Activated naive CD4-positive, alpha-beta T cell treated with anti-CD3 and anti-CD28 coated beads for 36 hours (primary cell): Measurements from ENCODE around the gene WDPCP. TPM values are rescaled to one million over a fixed set of nuclear protein-coding genes. Genes with fewer than 3 reads are reported as not detected.
"Not testable (repeated sequence)": the region's sequence is repeated elsewhere in the genome, so short reads cannot be mapped to it uniquely, and the experiment has no call there.

Experiments used
- CTCF ChIA-PET: fragments of 350-600 bp; sonication (Branson Sonifier 250); formaldehyde crosslinking; loops from one replicate; lab custom pipeline; 2021; ENCODE audit warnings: antibody characterized with exemption; lab: Charles Lee
- DNase-seq: peaks from one replicate; pipeline ENCODE4 v3.0.0-alpha.2; 2020
- H3K27ac Mint-ChIP-seq: one replicate; pipeline ENCODE4 v1.8.0; 2021; ENCODE audit warnings: mild to moderate bottlenecking, mixed read lengths
- H3K27me3 Mint-ChIP-seq: one replicate; pipeline ENCODE4 v1.8.0; 2021; ENCODE audit warnings: low read depth, mixed read lengths
- H3K36me3 Mint-ChIP-seq: one replicate; pipeline ENCODE4 v1.8.0; 2021; ENCODE audit warnings: low read depth, mixed read lengths
- H3K4me1 Mint-ChIP-seq: one replicate; pipeline ENCODE4 v1.8.0; 2021; ENCODE audit warnings: low read depth, mixed read lengths
- H3K4me3 Mint-ChIP-seq: one replicate; pipeline ENCODE4 v1.8.0; 2021; ENCODE audit warnings: mild to moderate bottlenecking, moderate library complexity, mixed read lengths
- H3K9me3 Mint-ChIP-seq: one replicate; pipeline ENCODE4 v1.8.0; 2021; ENCODE audit warnings: mixed read lengths
- intact Hi-C: fragments of 100-400 bp; cut with micrococcal nuclease; formaldehyde crosslinking; loops from one replicate; pipeline ENCODE4 v1.15.1; 2023
- total RNA-seq, 2 experiments: library from RNA; stranded (reverse); gene quantifications; one replicate each; pipeline ENCODE4 v1.2.3, GENCODE V29; 2021

Gene WDPCP
- total RNA-seq, 2 experiments from 2014 or later: 5.6 to 5.7 TPM

DNA sequence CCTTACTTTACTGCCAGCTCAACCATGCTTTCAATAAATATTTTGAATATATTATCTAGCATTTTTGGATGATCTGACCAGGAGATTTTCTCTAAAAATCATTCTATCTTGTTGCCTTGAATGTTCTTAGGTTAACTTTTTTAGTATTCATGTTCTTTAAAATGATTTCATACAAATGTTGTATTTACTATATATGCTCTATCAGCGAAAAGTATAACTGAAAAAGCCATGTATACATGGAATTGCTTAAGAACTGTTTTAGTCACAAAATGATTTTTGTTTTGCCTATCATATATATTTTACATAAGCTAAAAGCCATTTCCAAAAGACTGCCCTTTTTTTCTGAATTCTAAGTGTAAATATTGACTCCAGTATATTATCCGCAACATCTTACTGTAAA, 213.9 kb downstream of the WDPCP start:
- intact Hi-C loops: no loop called here
- Mint-ChIP-seq H3K4me3 (no peak overlapping the region), H3K27ac (no peak overlapping the region), H3K36me3 (peaks cover 16% of the 10 kb centered on the region), H3K27me3 (no peaks in the 10 kb centered on the region), H3K9me3 (peaks cover 7% of the 10 kb centered on the region), H3K4me1 (peaks cover 5% of the 10 kb centered on the region)
- CTCF ChIA-PET: interaction anchor here (0.6 to 1.0 kb wide), 3 partner anchors 40 to 918 kb away, joined by 3 read pairs; no protein-coding TSS in a partner anchor
- no peak for DNase-seq

DNA sequence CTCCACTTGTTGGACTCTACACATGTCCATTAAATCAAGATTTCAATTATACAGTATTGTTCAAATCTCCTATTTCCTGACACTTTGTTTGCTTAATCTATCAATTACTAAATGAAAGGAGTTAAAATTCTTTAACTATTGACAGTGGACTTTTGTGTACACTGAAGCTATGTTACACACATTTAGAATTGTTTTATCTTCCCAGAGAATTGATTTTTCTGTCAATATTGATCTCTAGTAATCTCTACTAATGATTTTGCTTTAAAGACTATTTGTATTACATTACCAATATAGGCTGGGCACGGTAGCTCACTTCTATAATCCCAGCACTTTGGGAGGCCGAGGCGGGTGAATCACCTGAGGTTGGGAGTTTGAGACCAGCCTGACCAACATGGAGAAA, 215.7 kb downstream of the WDPCP start:
- peaks cover 7% of the 10 kb centered on the region for H3K9me3 Mint-ChIP-seq
- DNase-seq: no peak
- no peaks in the 10 kb centered on the region for H3K4me1 Mint-ChIP-seq
- H3K27ac Mint-ChIP-seq: no peak overlapping the region
- no peak overlapping the region for H3K4me3 Mint-ChIP-seq
- H3K36me3 Mint-ChIP-seq: peaks cover 16% of the 10 kb centered on the region
- no peaks in the 10 kb centered on the region for H3K27me3 Mint-ChIP-seq
- intact Hi-C loops: no loop called here
- CTCF ChIA-PET: no interaction called here

GRCh38 chr2:63369146-63369545, 219.1 kb downstream of the WDPCP start:
- DNase-seq: no peak
- CTCF ChIA-PET: interaction anchor here (0.5 kb wide), 1 partner anchor 9 kb away, joined by 3 read pairs; no protein-coding TSS in a partner anchor
- intact Hi-C loops: no loop called here
- no peaks in the 10 kb centered on the region for H3K4me1 Mint-ChIP-seq
- H3K36me3 Mint-ChIP-seq: peaks cover 15% of the 10 kb centered on the region
- no peak overlapping the region for H3K27ac Mint-ChIP-seq
- H3K9me3 Mint-ChIP-seq: peaks cover 7% of the 10 kb centered on the region
- no peak overlapping the region for H3K4me3 Mint-ChIP-seq
- no peaks in the 10 kb centered on the region for H3K27me3 Mint-ChIP-seq

- Mint-ChIP-seq H3K27ac (no peak overlapping the region), H3K27me3 (no peaks in the 10 kb centered on the region), H3K4me3 (no peak overlapping the region), H3K4me1 (no peaks in the 10 kb centered on the region), H3K9me3 (no peaks in the 10 kb centered on the region), H3K36me3 (peaks cover 2% of the 10 kb centered on the region)
- intact Hi-C loops: no loop called here
- CTCF ChIA-PET: no interaction called here
- no peak for DNase-seq
Measured at GRCh38 chr2:63364866-63365265, 223.4 kb downstream of the WDPCP start.

- Mint-ChIP-seq H3K36me3 (peaks cover 33% of the 10 kb centered on the region), H3K9me3 (peaks cover 33% of the 10 kb centered on the region)
- intact Hi-C loops, H3K4me1 Mint-ChIP-seq, CTCF ChIA-PET, H3K4me3 Mint-ChIP-seq, DNase-seq, H3K27ac Mint-ChIP-seq, H3K27me3 Mint-ChIP-seq: not testable (repeated sequence)
Measured at GRCh38 chr2:63357722-63358121, 230.6 kb downstream of the WDPCP start.

GRCh38 chr2:63347361-63347760, 240.9 kb downstream of the WDPCP start:
- Mint-ChIP-seq H3K27me3 (no peaks in the 10 kb centered on the region), H3K4me1 (no peaks in the 10 kb centered on the region), H3K36me3 (peaks cover 25% of the 10 kb centered on the region), H3K27ac (no peak overlapping the region), H3K4me3 (no peak overlapping the region), H3K9me3 (peaks cover 16% of the 10 kb centered on the region)
- CTCF ChIA-PET: no interaction called here
- intact Hi-C loops: no loop called here
- no peak for DNase-seq

DNA sequence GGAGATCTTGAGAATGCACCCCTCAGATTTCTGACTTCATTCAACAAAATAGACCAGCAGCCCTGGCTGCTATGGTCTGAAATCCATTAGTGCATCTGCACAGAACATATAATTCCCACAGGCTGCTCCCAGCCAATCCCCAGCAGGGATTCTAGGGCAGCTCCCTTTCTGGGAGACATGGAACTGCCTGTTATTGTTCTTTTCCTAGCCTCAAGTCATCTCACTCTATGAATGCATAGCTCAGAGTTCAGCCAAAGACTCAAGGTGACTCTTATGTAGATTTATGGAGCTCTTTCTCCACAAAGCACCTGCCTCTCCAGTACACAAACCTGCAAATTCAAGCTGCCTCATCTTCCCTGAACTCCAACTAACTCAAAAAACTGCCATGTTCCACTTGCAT, 241.9 kb downstream of the WDPCP start:
- Mint-ChIP-seq H3K9me3 (peaks cover 16% of the 10 kb centered on the region), H3K27ac (no peak overlapping the region), H3K27me3 (no peaks in the 10 kb centered on the region), H3K4me3 (no peak overlapping the region), H3K4me1 (no peaks in the 10 kb centered on the region), H3K36me3 (peaks cover 20% of the 10 kb centered on the region)
- intact Hi-C loops: no loop called here
- DNase-seq: no peak
- CTCF ChIA-PET: no interaction called here

GRCh38 chr2:63345285-63345633, 243.0 kb downstream of the WDPCP start:
- Mint-ChIP-seq H3K9me3 (peaks cover 13% of the 10 kb centered on the region), H3K27ac (no peak overlapping the region), H3K4me3 (no peak overlapping the region), H3K4me1 (no peaks in the 10 kb centered on the region), H3K36me3 (peaks cover 15% of the 10 kb centered on the region), H3K27me3 (no peaks in the 10 kb centered on the region)
- no peak for DNase-seq
- CTCF ChIA-PET: no interaction called here
- intact Hi-C loops: no loop called here

GRCh38 chr2:63344575-63345284, 243.5 kb downstream of the WDPCP start:
- DNase-seq: no peak
- Mint-ChIP-seq H3K27ac (no peak overlapping the region), H3K9me3 (peaks cover 12% of the 10 kb centered on the region), H3K36me3 (peaks cover 15% of the 10 kb centered on the region), H3K4me1 (no peaks in the 10 kb centered on the region), H3K4me3 (no peak overlapping the region), H3K27me3 (no peaks in the 10 kb centered on the region)
- intact Hi-C loops: no loop called here
- CTCF ChIA-PET: interaction anchor here (0.7 to 1.2 kb wide), 2 partner anchors 10 to 79 kb away, joined by 3 read pairs; no protein-coding TSS in a partner anchor

- CTCF ChIA-PET: interaction anchor here (1.2 kb wide), 1 partner anchor 9 kb away, joined by 3 read pairs; no protein-coding TSS in a partner anchor
- H3K4me1 Mint-ChIP-seq: no peaks in the 10 kb centered on the region
- no peak overlapping the region for H3K27ac Mint-ChIP-seq
- peaks cover 15% of the 10 kb centered on the region for H3K9me3 Mint-ChIP-seq
- intact Hi-C loops: no loop called here
- no peak overlapping the region for H3K4me3 Mint-ChIP-seq
- DNase-seq: no peak
- no peaks in the 10 kb centered on the region for H3K27me3 Mint-ChIP-seq
- peaks cover 12% of the 10 kb centered on the region for H3K36me3 Mint-ChIP-seq
Measured at GRCh38 chr2:63343397-63344109, 244.7 kb downstream of the WDPCP start.

DNA sequence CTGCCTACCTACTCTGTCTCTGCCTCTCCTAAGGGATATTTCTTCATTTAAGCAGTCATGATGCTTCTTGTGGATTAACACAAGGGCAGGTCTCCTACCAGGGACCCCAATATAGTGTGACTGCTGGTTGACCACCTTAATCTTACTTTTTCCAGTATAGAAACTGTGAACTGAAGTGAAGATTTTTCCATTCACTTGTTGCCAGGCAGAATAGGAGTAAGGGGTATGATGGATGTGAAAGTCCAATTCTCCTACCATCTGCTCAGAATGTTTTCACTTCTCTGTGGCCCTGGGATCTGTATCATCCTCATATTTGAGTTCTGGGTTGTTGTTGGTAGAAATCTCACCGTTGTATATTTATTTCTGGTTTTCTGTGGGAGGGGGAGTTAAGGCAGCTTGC, 247.8 kb downstream of the WDPCP start:
- H3K27me3 Mint-ChIP-seq: no peaks in the 10 kb centered on the region
- CTCF ChIA-PET: no interaction called here
- intact Hi-C loops: no loop called here
- H3K27ac Mint-ChIP-seq: no peak overlapping the region
- H3K36me3 Mint-ChIP-seq: peaks cover 14% of the 10 kb centered on the region
- H3K4me1 Mint-ChIP-seq: no peaks in the 10 kb centered on the region
- H3K4me3 Mint-ChIP-seq: no peak overlapping the region
- DNase-seq: no peak
- H3K9me3 Mint-ChIP-seq: peaks cover 16% of the 10 kb centered on the region

DNA sequence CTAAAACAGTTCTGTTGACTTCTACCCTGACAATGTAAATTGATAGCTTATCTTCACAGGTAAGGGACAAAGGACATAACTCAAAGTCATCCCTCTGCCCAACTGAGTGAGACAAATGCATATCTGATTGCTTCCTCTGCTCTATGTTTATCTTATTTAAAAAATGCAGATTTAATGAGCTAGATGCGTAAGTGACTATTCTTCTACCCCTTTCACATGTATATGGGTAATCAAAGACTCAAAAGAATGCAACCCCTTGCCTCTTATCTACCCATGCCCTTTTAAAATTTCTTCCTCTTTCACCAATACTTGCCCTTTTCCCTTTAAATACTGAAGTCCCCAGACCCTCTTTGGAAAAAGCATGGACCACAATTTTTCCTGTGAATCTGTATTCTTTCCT, 253.4 kb downstream of the WDPCP start:
- no peak overlapping the region for H3K4me3 Mint-ChIP-seq

DNA sequence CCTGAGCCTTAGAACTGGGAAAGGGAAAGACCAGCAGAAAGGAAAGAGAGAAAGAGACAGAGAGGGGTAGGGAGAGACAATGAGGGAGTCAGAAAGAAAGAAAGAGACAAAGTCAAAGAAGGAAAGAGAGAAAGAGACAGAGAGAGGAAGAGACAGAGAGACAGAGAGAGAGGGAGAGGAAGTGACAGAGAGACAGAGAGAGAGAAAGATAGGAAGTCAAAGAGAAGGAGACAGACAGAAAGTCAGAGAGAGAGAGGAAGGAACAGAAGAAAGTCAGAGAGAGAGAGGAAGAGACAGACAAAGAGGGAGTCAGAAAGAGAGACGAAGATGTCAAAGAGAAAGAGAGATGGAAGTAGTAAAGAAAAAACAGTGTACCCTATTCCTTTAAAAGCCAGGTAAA, 261.8 kb downstream of the WDPCP start:
- CTCF ChIA-PET: no interaction called here
- Mint-ChIP-seq H3K27me3 (no peaks in the 10 kb centered on the region), H3K9me3 (peaks cover 20% of the 10 kb centered on the region), H3K4me3 (no peak overlapping the region), H3K27ac (no peak overlapping the region), H3K4me1 (no peaks in the 10 kb centered on the region), H3K36me3 (peaks cover 29% of the 10 kb centered on the region)
- DNase-seq: no peak
- intact Hi-C loops: no loop called here

More for the DNA sequence above, 253.4 kb downstream of the WDPCP start:
- no peak overlapping the region for H3K27ac Mint-ChIP-seq
- H3K9me3 Mint-ChIP-seq: peaks cover 5% of the 10 kb centered on the region
- H3K4me1 Mint-ChIP-seq: no peaks in the 10 kb centered on the region
- H3K27me3 Mint-ChIP-seq: no peaks in the 10 kb centered on the region
- H3K36me3 Mint-ChIP-seq: peaks cover 6% of the 10 kb centered on the region
- intact Hi-C loops: no loop called here
- CTCF ChIA-PET: interaction anchor here (1.0 to 1.2 kb wide), 2 partner anchors 9 to 40 kb away, joined by 3 read pairs; no protein-coding TSS in a partner anchor
- no peak for DNase-seq
